ENCODE results near the gene TAS2R9. TPM values are rescaled to one million over a fixed set of nuclear protein-coding genes. Genes with fewer than 3 reads are reported as not detected.

TAS2R9 gene
- total RNA-seq, 2 experiments from 2014 or later, result not detected

Other genes starting within 250 kb of the TAS2R9 start
- gene MAGOHB, start 196.6 kb downstream of the TAS2R9 start, total RNA-seq, result 100 to 1,000 TPM; 132 to 134 TPM
- gene STYK1, start 136.1 kb downstream of the TAS2R9 start, total RNA-seq, result 1 to 10 TPM; 1.0 to 1.2 TPM
- 100 to 1,000 TPM; 278 to 283 TPM for gene YBX3, start 86.8 kb downstream of the TAS2R9 start, total RNA-seq
- not detected for gene TAS2R7, start 7.5 kb downstream of the TAS2R9 start, total RNA-seq
- gene TAS2R8, start 2.9 kb downstream of the TAS2R9 start, total RNA-seq, result not detected
- gene TAS2R10, start 16.2 kb upstream of the TAS2R9 start, total RNA-seq, result under 1 TPM in 1 of 2 experiments, not detected in 1; 0.36 TPM
- 1 to 10 TPM in 1 of 2 experiments, under 1 TPM in 1; 0.80 to 1.0 TPM for gene PRR4, start 39.3 kb upstream of the TAS2R9 start, total RNA-seq
- 1 to 10 TPM; 6.0 to 9.3 TPM for gene PRH1, start 74.1 kb upstream of the TAS2R9 start, total RNA-seq
- under 1 TPM; 0.10 to 0.21 TPM for gene TAS2R13, start 99.4 kb upstream of the TAS2R9 start, total RNA-seq
- gene PRH2, start 119.1 kb upstream of the TAS2R9 start, total RNA-seq, result not detected
- under 1 TPM; 0.69 to 0.84 TPM for gene TAS2R14, start 129.1 kb upstream of the TAS2R9 start, total RNA-seq
- under 1 TPM; 0.19 to 0.42 TPM for gene TAS2R50, start 176.7 kb upstream of the TAS2R9 start, total RNA-seq
- gene TAS2R20, start 188.1 kb upstream of the TAS2R9 start, total RNA-seq, result under 1 TPM; 0.38 to 0.89 TPM
- 1 to 10 TPM in 1 of 2 experiments, under 1 TPM in 1; 0.80 to 1.1 TPM for gene TAS2R19, start 212.5 kb upstream of the TAS2R9 start, total RNA-seq
- gene TAS2R31, start 221.2 kb upstream of the TAS2R9 start, total RNA-seq, result 1 to 10 TPM; 1.0 to 1.2 TPM

Data from activated CD8-positive, alpha-beta memory T cell treated with anti-CD3 and anti-CD28 coated beads for 36 hours (primary cell).